Renal cortical epithelial cell (primary cell): Measurements from ENCODE around the gene HTR5A. TPM values are rescaled to one million over a fixed set of nuclear protein-coding genes. Genes with fewer than 3 reads are reported as not detected.

ENCODE experiments used
- total RNA-seq: library from RNA; depleted of rRNA; stranded (reverse); fragments of >200 nt; gene quantifications from 2 replicates; pipeline ENCODE4 v1.2.3, GENCODE V29; 2014

The HTR5A gene
- total RNA-seq, 1 donor from 2014 or later = not detected

Other genes starting within 250 kb of the HTR5A start
- 8.7 and 10.8 TPM in 2 replicates for gene PAXIP1, start 67.2 kb upstream of the HTR5A start, total RNA-seq
- 33.7 and 734 TPM in 2 replicates for gene INSIG1, start 227.6 kb downstream of the HTR5A start, total RNA-seq